ENCODE results near the gene KIRREL2.
"Not testable (repeated sequence)": the region's sequence is repeated elsewhere in the genome, so short reads cannot be mapped to it uniquely, and the experiment has no call there.

KIRREL2 gene

GRCh38 chr19:35856546-35857149 is at the start of gene KIRREL2:
TSS of gene KIRREL2 (plus strand) at chr19:35856911. CDS start at chr19:35857120, 209 bp downstream.
- no peak for DNase-seq (ENCODE audit: low read depth)

GRCh38 chr19:35807633-35808032 is 49.1 kb upstream of the KIRREL2 start:
- DNase-seq (ENCODE audit: low read depth), result no peak

GRCh38 chr19:35811317-35812219 is 45.1 kb upstream of the KIRREL2 start:
- no peak for DNase-seq (ENCODE audit: low read depth)

- no peak for DNase-seq (ENCODE audit: low read depth)
Observed at GRCh38 chr19:35812220-35813042, 44.3 kb upstream of the KIRREL2 start, which contains the start of gene PRODH2. TSS of gene PRODH2 (minus strand) at chr19:35812845. CDS start at chr19:35812805, 40 bp downstream.

- no peak for DNase-seq (ENCODE audit: low read depth)
Observed at GRCh38 chr19:35813043-35813890, 43.4 kb upstream of the KIRREL2 start.

GRCh38 chr19:35816262-35816661 is 40.4 kb upstream of the KIRREL2 start:
- DNase-seq (ENCODE audit: low read depth), result no peak

- DNase-seq (ENCODE audit: low read depth), result no peak
Observed at GRCh38 chr19:35816846-35817245, 39.9 kb upstream of the KIRREL2 start.

- DNase-seq (ENCODE audit: low read depth), result no peak
Observed at GRCh38 chr19:35818445-35818844, 38.3 kb upstream of the KIRREL2 start.

- no peak for DNase-seq (ENCODE audit: low read depth)
Observed at GRCh38 chr19:35822579-35822978, 34.1 kb upstream of the KIRREL2 start.

GRCh38 chr19:35824150-35824549 is 32.6 kb upstream of the KIRREL2 start:
- no peak for DNase-seq (ENCODE audit: low read depth)

GRCh38 chr19:35828692-35829301 is 27.9 kb upstream of the KIRREL2 start:
- DNase-seq (ENCODE audit: low read depth), result peak; percentile 47

GRCh38 chr19:35830986-35831385 is 25.7 kb upstream of the KIRREL2 start:
- no peak for DNase-seq (ENCODE audit: low read depth)

GRCh38 chr19:35832054-35832453 is 24.7 kb upstream of the KIRREL2 start:
- DNase-seq (ENCODE audit: low read depth), result no peak

GRCh38 chr19:35833972-35834371 is 22.7 kb upstream of the KIRREL2 start:
- DNase-seq (ENCODE audit: low read depth), result no peak

GRCh38 chr19:35836096-35836495 is 20.6 kb upstream of the KIRREL2 start:
- not testable (repeated sequence) for DNase-seq (ENCODE audit: low read depth)

GRCh38 chr19:35841961-35842595 is 14.6 kb upstream of the KIRREL2 start:
- no peak for DNase-seq (ENCODE audit: low read depth)

- no peak for DNase-seq (ENCODE audit: low read depth)
Observed at GRCh38 chr19:35842666-35843272, 13.9 kb upstream of the KIRREL2 start.

- DNase-seq (ENCODE audit: low read depth), result no peak
Observed at GRCh38 chr19:35843676-35844481, 12.8 kb upstream of the KIRREL2 start.

Data from activated T-cell treated with anti-CD3 and anti-CD28 coated beads for 1 hour (primary cell).